SJSA1 (cell line): ENCODE measurements around the gene RAP1A. TPM values are rescaled to one million over a fixed set of nuclear protein-coding genes. Genes with fewer than 3 reads are reported as not detected.
A peak's percentile ranks its signal among the peaks of the same experiment; 100 is the strongest.

Experiments
- DNase-seq, 2 experiments: peaks; one replicate each; pipeline ENCODE4 v3.0.0-alpha.2; 2015 to 2020; ENCODE audit warnings: low spot score in 2 of 2, low read depth in 1 of 2
- H3K27ac ChIP-seq: fragments of 250-450 bp; sonication (Bioruptor Pico); 2 replicates; pipeline ENCODE4 v1.5.1; 2020; ENCODE audit warnings: mild to moderate bottlenecking, moderate library complexity
- H3K27me3 ChIP-seq: fragments of 250-450 bp; sonication (Bioruptor Pico); replicated peaks from 2 replicates; pipeline ENCODE4 v1.5.1; 2020; ENCODE audit warnings: mild to moderate bottlenecking, moderate library complexity
- H3K36me3 ChIP-seq: fragments of 250-450 bp; sonication (Bioruptor Pico); 2 replicates; pipeline ENCODE4 v1.5.1; 2020; ENCODE audit warnings: mild to moderate bottlenecking
- H3K4me1 ChIP-seq: fragments of 250-450 bp; sonication (Bioruptor Pico); replicated peaks from 2 replicates; pipeline ENCODE4 v1.6.1; 2021; ENCODE audit warnings: mild to moderate bottlenecking
- H3K4me3 ChIP-seq: fragments of 250-450 bp; sonication (Bioruptor Pico); 2 replicates; pipeline ENCODE4 v1.5.1; 2020; ENCODE audit warnings: mild to moderate bottlenecking
- H3K9me3 ChIP-seq: fragments of 250-450 bp; sonication (Bioruptor Pico); replicated peaks from 2 replicates; pipeline ENCODE4 v1.5.1; 2020; ENCODE audit warnings: mild to moderate bottlenecking
- total RNA-seq: library from RNA; depleted of rRNA; stranded (reverse); fragments of >200 nt; shearing (Covaris generic); gene quantifications from 2 replicates; pipeline ENCODE4 v1.2.3, GENCODE V29; 2014; rRNA removed

The RAP1A gene
- total RNA-seq: 42.6 and 48.5 TPM in 2 replicates

- Histone ChIP-seq H3K4me3 (peak within 1 kb of the TSS; percentile 84), H3K4me1 (peaks cover 18% of the 10 kb centered on the region), H3K27ac (peak within 1 kb of the TSS; percentile 64), H3K27me3 (no peaks in the 10 kb centered on the region), H3K9me3 (no peaks in the 10 kb centered on the region), H3K36me3 (peaks cover 3% of the 10 kb centered on the region; the same call in 1 of the 2 replicates)
- DNase-seq: peak; percentile 78 to 95
Measured at GRCh38 chr1:111619635-111620440, at the start of gene RAP1A. Gene RAP1A, plus strand, starts transcription at chr1:111619789. Its CDS starts 71,572 bp downstream, at chr1:111691361.

GRCh38 chr1:111569913-111570312 lies 49.7 kb upstream of the RAP1A start:
- no peak overlapping the region for H3K27ac ChIP-seq
- no peaks in the 10 kb centered on the region for H3K27me3 ChIP-seq
- no peaks in the 10 kb centered on the region for H3K36me3 ChIP-seq
- no peaks in the 10 kb centered on the region for H3K9me3 ChIP-seq
- peaks cover 20% of the 10 kb centered on the region for H3K4me1 ChIP-seq
- H3K4me3 ChIP-seq: no peak overlapping the region
- no peak for DNase-seq

- no peaks in the 10 kb centered on the region for H3K36me3 ChIP-seq
- H3K9me3 ChIP-seq: no peaks in the 10 kb centered on the region
- DNase-seq: no peak
- H3K4me1 ChIP-seq: peaks cover 11% of the 10 kb centered on the region
- no peak overlapping the region for H3K27ac ChIP-seq
- H3K27me3 ChIP-seq: no peaks in the 10 kb centered on the region
- no peak overlapping the region for H3K4me3 ChIP-seq
Measured at GRCh38 chr1:111570781-111571181, 48.8 kb upstream of the RAP1A start.

- Histone ChIP-seq H3K4me3 (no peak overlapping the region), H3K4me1 (peaks cover 7% of the 10 kb centered on the region; the same call in 1 of the 2 replicates), H3K27ac (no peak overlapping the region), H3K9me3 (no peaks in the 10 kb centered on the region), H3K27me3 (no peaks in the 10 kb centered on the region), H3K36me3 (no peaks in the 10 kb centered on the region)
- no peak for DNase-seq
Measured at GRCh38 chr1:111571239-111571638, 48.4 kb upstream of the RAP1A start.

- no peaks in the 10 kb centered on the region for H3K36me3 ChIP-seq
- no peaks in the 10 kb centered on the region for H3K27me3 ChIP-seq
- H3K9me3 ChIP-seq: no peaks in the 10 kb centered on the region
- H3K4me3 ChIP-seq: no peak overlapping the region
- peak in 1 of 2 experiments; percentile 18 for DNase-seq
- H3K27ac ChIP-seq: no peak overlapping the region
- H3K4me1 ChIP-seq: peaks cover 6% of the 10 kb centered on the region; the same call in 1 of the 2 replicates
Measured at GRCh38 chr1:111571987-111572386, 47.6 kb upstream of the RAP1A start.

- Histone ChIP-seq H3K4me3 (no peak overlapping the region), H3K9me3 (no peaks in the 10 kb centered on the region), H3K27me3 (no peaks in the 10 kb centered on the region), H3K27ac (no peak overlapping the region), H3K4me1 (peaks cover 6% of the 10 kb centered on the region; the same call in 1 of the 2 replicates), H3K36me3 (no peaks in the 10 kb centered on the region)
- DNase-seq: no peak
Measured at GRCh38 chr1:111576547-111576946, 43.0 kb upstream of the RAP1A start.

GRCh38 chr1:111577814-111578213 lies 41.8 kb upstream of the RAP1A start:
- no peak overlapping the region for H3K27ac ChIP-seq
- no peak for DNase-seq
- H3K27me3 ChIP-seq: no peaks in the 10 kb centered on the region
- no peak overlapping the region for H3K4me3 ChIP-seq
- H3K4me1 ChIP-seq: no peaks in the 10 kb centered on the region
- H3K36me3 ChIP-seq: no peaks in the 10 kb centered on the region
- no peaks in the 10 kb centered on the region for H3K9me3 ChIP-seq

- Histone ChIP-seq H3K9me3 (no peaks in the 10 kb centered on the region), H3K27me3 (no peaks in the 10 kb centered on the region), H3K4me3 (no peak overlapping the region), H3K4me1 (no peaks in the 10 kb centered on the region), H3K27ac (no peak overlapping the region), H3K36me3 (no peaks in the 10 kb centered on the region)
- no peak for DNase-seq
Measured at GRCh38 chr1:111581166-111581565, 38.4 kb upstream of the RAP1A start.

- H3K27ac ChIP-seq: no peak overlapping the region
- H3K27me3 ChIP-seq: no peaks in the 10 kb centered on the region
- no peak overlapping the region for H3K4me3 ChIP-seq
- H3K9me3 ChIP-seq: no peaks in the 10 kb centered on the region
- H3K4me1 ChIP-seq: no peaks in the 10 kb centered on the region
- no peak for DNase-seq
- no peaks in the 10 kb centered on the region for H3K36me3 ChIP-seq
Measured at GRCh38 chr1:111582016-111582415, 37.6 kb upstream of the RAP1A start.

GRCh38 chr1:111582644-111583618 lies 36.7 kb upstream of the RAP1A start:
- Histone ChIP-seq H3K9me3 (no peaks in the 10 kb centered on the region), H3K4me1 (no peaks in the 10 kb centered on the region), H3K27me3 (no peaks in the 10 kb centered on the region), H3K4me3 (no peak overlapping the region), H3K27ac (no peak overlapping the region), H3K36me3 (no peaks in the 10 kb centered on the region)
- DNase-seq: no peak

- Histone ChIP-seq H3K27ac (no peak overlapping the region), H3K4me1 (no peaks in the 10 kb centered on the region), H3K27me3 (no peaks in the 10 kb centered on the region), H3K9me3 (no peaks in the 10 kb centered on the region), H3K4me3 (no peak overlapping the region), H3K36me3 (no peaks in the 10 kb centered on the region)
- no peak for DNase-seq
Measured at GRCh38 chr1:111585447-111586086, 34.0 kb upstream of the RAP1A start.

GRCh38 chr1:111586112-111586511 lies 33.5 kb upstream of the RAP1A start:
- no peak for DNase-seq
- no peak overlapping the region for H3K27ac ChIP-seq
- no peaks in the 10 kb centered on the region for H3K4me1 ChIP-seq
- no peak overlapping the region for H3K4me3 ChIP-seq
- no peaks in the 10 kb centered on the region for H3K27me3 ChIP-seq
- H3K36me3 ChIP-seq: no peaks in the 10 kb centered on the region
- H3K9me3 ChIP-seq: no peaks in the 10 kb centered on the region

- H3K9me3 ChIP-seq: no peaks in the 10 kb centered on the region
- DNase-seq: no peak
- H3K4me3 ChIP-seq: no peak overlapping the region
- peaks cover 6% of the 10 kb centered on the region for H3K4me1 ChIP-seq
- H3K27me3 ChIP-seq: no peaks in the 10 kb centered on the region
- H3K36me3 ChIP-seq: no peaks in the 10 kb centered on the region
- H3K27ac ChIP-seq: no peak overlapping the region
Measured at GRCh38 chr1:111587509-111588174, 31.9 kb upstream of the RAP1A start.
